B cell (primary cell): ENCODE measurements around the gene WDFY2.

Experiments
- CTCF ChIP-seq: fragments of 200-600 bp; IDR thresholded peaks from one replicate; pipeline ENCODE4 v1.8.0; 2022; ENCODE audit warnings: antibody characterized with exemption, mild to moderate bottlenecking
- EZH2 ChIP-seq: IDR thresholded peaks from 2 replicates; pipeline ENCODE4 v1.6.1; 2012; ENCODE audit warnings: borderline replicate concordance, low read depth, mild to moderate bottlenecking, moderate library complexity, low read length; ENCODE audit not compliant: insufficient read depth, poor library complexity, severe bottlenecking

GRCh38 chr13:51808811-51809210, 224.5 kb downstream of the WDFY2 start:
- no peak for TF ChIP-seq CTCF
- no peak for TF ChIP-seq EZH2
